Measurements from ENCODE around the gene CUBN. TPM values are rescaled to one million over a fixed set of nuclear protein-coding genes. Genes with fewer than 3 reads are reported as not detected.

The CUBN gene
- total RNA-seq, 1 donor from 2014 or later: 1.5 TPM

DNA sequence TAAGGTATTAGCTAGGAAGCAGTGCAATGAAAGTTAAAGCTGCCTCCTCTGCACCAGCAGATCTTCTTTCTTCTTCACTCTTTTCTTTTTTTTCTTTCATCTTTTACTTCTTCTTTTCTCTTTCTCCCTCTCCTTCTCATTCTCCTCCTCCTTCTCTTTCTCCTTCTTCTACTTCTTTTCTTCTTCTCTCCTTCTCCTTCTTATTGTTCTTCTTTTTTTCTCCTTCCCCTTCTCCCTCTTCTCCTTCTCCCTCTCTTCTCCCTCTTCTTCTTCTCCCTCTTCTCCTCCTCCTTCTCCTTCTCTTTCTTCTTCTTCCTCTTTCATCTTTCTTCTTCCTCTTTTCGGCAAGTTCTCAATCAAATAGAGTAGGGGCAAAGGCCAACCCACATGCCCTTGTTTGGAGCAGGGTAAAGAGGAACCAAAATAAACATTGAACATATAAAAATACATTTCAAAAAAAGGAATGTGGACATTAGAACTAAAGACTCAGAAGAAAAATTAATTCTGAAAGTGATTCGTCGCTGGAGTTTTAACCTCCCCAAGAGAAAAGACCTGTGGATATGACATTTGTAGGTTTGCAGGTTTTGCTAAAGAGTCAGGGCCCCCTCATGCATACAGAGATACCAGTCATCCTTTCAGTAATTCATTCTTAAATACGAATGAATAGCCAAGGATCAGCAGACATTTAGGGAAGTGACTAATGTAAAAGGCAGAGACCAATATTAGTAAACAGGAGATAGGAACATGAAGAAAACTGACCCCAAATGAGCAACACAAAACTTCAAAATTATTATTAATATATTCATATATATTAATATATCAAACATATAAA lies 219.4 kb downstream of the CUBN start:
- H3K4me3 Mint-ChIP-seq (ENCODE audit: low read depth): no peak overlapping the region
- H3K4me1 Mint-ChIP-seq (ENCODE audit: low read depth): peaks cover 3% of the 10 kb centered on the region
- H3K27me3 Mint-ChIP-seq: no peaks in the 10 kb centered on the region
- DNase-seq (ENCODE audit: low spot score, unreplicated experiment): no peak
- peaks cover 5% of the 10 kb centered on the region for H3K9me3 Mint-ChIP-seq (ENCODE audit: low read depth)
- H3K36me3 Mint-ChIP-seq (ENCODE audit: insufficient read depth): no peaks in the 10 kb centered on the region
- TF ChIP-seq, protein P1, sequence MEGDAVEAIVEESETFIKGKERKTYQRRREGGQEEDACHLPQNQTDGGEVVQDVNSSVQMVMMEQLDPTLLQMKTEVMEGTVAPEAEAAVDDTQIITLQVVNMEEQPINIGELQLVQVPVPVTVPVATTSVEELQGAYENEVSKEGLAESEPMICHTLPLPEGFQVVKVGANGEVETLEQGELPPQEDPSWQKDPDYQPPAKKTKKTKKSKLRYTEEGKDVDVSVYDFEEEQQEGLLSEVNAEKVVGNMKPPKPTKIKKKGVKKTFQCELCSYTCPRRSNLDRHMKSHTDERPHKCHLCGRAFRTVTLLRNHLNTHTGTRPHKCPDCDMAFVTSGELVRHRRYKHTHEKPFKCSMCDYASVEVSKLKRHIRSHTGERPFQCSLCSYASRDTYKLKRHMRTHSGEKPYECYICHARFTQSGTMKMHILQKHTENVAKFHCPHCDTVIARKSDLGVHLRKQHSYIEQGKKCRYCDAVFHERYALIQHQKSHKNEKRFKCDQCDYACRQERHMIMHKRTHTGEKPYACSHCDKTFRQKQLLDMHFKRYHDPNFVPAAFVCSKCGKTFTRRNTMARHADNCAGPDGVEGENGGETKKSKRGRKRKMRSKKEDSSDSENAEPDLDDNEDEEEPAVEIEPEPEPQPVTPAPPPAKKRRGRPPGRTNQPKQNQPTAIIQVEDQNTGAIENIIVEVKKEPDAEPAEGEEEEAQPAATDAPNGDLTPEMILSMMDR (IDR thresholded peaks at IDR 0.05; ENCODE audit: unreplicated experiment): no peak
- no peak overlapping the region for H3K27ac Mint-ChIP-seq

DNA sequence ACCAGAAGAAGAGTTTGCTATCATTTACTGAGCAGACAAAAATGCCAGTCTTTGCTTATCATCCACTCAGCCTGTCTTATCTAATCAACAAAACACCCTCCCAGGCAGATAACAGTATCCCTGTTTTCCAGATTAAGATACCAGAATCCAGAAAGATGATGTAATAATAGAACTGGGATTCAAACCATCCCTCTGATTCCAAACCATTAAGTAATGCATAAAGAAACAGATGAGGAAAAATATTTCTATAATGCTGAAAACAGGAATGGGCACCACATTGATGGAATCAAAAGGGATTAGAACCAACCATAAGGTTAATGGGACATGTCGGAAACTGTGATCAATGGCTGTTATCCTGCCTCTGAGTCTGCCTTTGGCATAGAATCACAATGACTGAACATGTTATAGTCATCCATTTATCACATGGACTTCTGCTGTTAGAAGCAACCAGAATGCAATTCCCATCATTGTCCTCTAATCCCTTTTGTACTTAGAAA lies 220.3 kb downstream of the CUBN start:
- peaks cover 3% of the 10 kb centered on the region for H3K4me1 Mint-ChIP-seq (ENCODE audit: low read depth)
- no peak for DNase-seq (ENCODE audit: low spot score, unreplicated experiment)
- TF ChIP-seq, protein P1 (IDR thresholded peaks at IDR 0.05; ENCODE audit: unreplicated experiment): no peak
- H3K36me3 Mint-ChIP-seq (ENCODE audit: insufficient read depth): no peaks in the 10 kb centered on the region
- H3K27me3 Mint-ChIP-seq: no peaks in the 10 kb centered on the region
- H3K9me3 Mint-ChIP-seq (ENCODE audit: low read depth): peaks cover 5% of the 10 kb centered on the region
- no peak overlapping the region for H3K27ac Mint-ChIP-seq
- H3K4me3 Mint-ChIP-seq (ENCODE audit: low read depth): no peak overlapping the region

DNA sequence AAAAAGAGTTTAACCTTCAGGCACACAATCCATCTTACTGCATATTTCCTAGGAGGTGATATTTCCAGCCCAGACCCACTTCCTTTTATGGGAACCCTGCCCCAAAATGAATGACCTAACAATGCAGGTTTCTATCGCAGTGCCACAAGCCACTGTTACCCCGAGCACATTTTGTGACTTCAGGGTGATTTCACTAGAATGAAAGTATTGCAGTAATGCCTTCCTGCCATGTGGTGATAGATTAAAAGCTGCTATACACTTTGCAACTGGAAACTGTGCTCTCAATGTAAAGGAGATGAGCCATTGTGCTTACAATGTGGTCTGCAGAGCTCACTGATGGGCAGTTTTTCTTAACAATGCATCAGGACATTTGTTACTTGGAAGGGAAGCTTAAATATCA lies 221.9 kb downstream of the CUBN start:
- TF ChIP-seq, protein P1 (IDR thresholded peaks at IDR 0.05; ENCODE audit: unreplicated experiment): no peak
- Mint-ChIP-seq H3K27ac (no peak overlapping the region), H3K4me3 (ENCODE audit: low read depth) (no peak overlapping the region), H3K4me1 (ENCODE audit: low read depth) (peaks cover 3% of the 10 kb centered on the region), H3K36me3 (ENCODE audit: insufficient read depth) (no peaks in the 10 kb centered on the region), H3K9me3 (ENCODE audit: low read depth) (peaks cover 5% of the 10 kb centered on the region), H3K27me3 (no peaks in the 10 kb centered on the region)
- no peak for DNase-seq (ENCODE audit: low spot score, unreplicated experiment)

DNA sequence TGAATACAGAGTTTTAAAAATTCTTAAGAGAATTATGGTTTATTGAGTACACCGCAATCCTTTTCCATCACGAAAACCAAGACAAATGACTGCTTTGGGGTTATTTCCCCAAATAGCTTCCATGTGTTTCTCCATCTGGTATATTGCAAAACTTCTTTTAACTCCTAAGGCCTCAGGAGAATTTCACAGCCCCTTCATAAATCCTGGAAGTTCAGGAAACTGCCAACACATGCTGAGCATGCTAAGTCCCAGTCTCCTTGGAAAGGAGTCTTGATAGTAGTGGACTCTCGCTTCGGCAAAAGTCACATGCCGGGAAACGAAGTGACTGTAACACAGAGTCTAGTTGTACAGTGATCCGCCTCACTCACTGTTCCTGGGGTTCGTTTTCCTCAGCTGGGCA lies 224.3 kb downstream of the CUBN start:
- TF ChIP-seq, protein P1 (IDR thresholded peaks at IDR 0.05; ENCODE audit: unreplicated experiment): no peak
- Mint-ChIP-seq H3K4me1 (ENCODE audit: low read depth) (peaks cover 3% of the 10 kb centered on the region), H3K27me3 (no peaks in the 10 kb centered on the region), H3K9me3 (ENCODE audit: low read depth) (no peaks in the 10 kb centered on the region), H3K36me3 (ENCODE audit: insufficient read depth) (no peaks in the 10 kb centered on the region), H3K4me3 (ENCODE audit: low read depth) (no peak overlapping the region), H3K27ac (no peak overlapping the region)
- DNase-seq (ENCODE audit: low spot score, unreplicated experiment): no peak

GRCh38 chr10:16904639-16905061 lies 225.0 kb downstream of the CUBN start:
- H3K4me1 Mint-ChIP-seq (ENCODE audit: low read depth): peaks cover 3% of the 10 kb centered on the region
- DNase-seq (ENCODE audit: low spot score, unreplicated experiment): no peak
- no peak overlapping the region for H3K27ac Mint-ChIP-seq
- no peaks in the 10 kb centered on the region for H3K9me3 Mint-ChIP-seq (ENCODE audit: low read depth)
- H3K4me3 Mint-ChIP-seq (ENCODE audit: low read depth): no peak overlapping the region
- TF ChIP-seq, protein P1 (IDR thresholded peaks at IDR 0.05; ENCODE audit: unreplicated experiment): no peak
- no peaks in the 10 kb centered on the region for H3K27me3 Mint-ChIP-seq
- no peaks in the 10 kb centered on the region for H3K36me3 Mint-ChIP-seq (ENCODE audit: insufficient read depth)
